Measurements from ENCODE around the gene CRIP2.

DNA sequence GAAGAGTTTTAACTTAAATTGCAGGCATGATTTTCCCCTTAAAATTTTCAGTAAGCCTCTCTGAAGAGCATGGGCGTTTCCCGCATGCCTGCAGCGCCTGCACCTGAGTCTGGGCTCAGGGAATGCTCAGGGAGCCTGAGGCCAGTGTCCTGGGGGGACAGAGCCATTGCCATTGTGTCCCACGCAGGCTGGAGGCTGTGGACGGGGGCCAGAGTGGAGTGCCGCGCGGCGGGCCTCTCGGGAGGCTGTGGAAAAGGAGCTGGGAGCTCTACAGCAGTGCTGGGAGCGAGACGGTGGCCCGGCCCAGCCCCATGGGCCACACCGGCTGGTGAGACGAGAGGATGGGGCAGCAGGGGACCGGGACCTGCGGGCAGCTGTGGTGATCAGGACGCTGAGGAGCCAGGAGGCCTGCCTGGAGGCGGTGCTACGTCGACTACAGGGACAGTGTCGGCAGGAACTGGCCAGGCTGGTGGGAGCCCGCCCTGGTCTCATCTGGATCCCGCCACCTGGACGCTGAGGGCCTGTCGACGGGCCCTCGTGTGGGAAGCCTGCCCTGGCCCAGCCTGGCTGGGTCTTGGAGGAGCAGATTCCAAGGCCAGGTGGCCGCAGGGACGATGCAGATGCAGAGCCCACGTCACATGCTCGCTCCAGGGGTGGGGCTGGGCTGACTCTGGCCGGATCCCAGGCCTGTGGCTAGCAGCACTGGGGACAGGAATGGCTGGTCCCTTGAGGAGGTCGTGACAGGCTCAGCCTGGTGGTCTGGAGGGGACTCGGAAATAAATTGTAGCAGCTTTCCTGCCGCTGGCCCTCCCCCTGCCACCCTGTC lies 24.0 kb downstream of the CRIP2 start:
- TF ChIP-seq CTCF (IDR thresholded peaks at IDR 0.05; ENCODE audit: low read depth, low read length, missing input control) (no peak), MAX (IDR thresholded peaks at IDR 0.05) (no peak), RAD21 (IDR thresholded peaks at IDR 0.05) (no peak), TAF1 (conservative IDR thresholded peaks at IDR 0.05) (no peak), RXRA (IDR thresholded peaks at IDR 0.05) (no peak), SP1 (IDR thresholded peaks at IDR 0.05) (no peak), YY1 (IDR thresholded peaks at IDR 0.05) (no peak), JUND (IDR thresholded peaks at IDR 0.05) (no peak), EGR1 (IDR thresholded peaks at IDR 0.05; ENCODE audit: low read depth in 2 of 2) (no peak)
- TF ChIP-seq, protein P1, sequence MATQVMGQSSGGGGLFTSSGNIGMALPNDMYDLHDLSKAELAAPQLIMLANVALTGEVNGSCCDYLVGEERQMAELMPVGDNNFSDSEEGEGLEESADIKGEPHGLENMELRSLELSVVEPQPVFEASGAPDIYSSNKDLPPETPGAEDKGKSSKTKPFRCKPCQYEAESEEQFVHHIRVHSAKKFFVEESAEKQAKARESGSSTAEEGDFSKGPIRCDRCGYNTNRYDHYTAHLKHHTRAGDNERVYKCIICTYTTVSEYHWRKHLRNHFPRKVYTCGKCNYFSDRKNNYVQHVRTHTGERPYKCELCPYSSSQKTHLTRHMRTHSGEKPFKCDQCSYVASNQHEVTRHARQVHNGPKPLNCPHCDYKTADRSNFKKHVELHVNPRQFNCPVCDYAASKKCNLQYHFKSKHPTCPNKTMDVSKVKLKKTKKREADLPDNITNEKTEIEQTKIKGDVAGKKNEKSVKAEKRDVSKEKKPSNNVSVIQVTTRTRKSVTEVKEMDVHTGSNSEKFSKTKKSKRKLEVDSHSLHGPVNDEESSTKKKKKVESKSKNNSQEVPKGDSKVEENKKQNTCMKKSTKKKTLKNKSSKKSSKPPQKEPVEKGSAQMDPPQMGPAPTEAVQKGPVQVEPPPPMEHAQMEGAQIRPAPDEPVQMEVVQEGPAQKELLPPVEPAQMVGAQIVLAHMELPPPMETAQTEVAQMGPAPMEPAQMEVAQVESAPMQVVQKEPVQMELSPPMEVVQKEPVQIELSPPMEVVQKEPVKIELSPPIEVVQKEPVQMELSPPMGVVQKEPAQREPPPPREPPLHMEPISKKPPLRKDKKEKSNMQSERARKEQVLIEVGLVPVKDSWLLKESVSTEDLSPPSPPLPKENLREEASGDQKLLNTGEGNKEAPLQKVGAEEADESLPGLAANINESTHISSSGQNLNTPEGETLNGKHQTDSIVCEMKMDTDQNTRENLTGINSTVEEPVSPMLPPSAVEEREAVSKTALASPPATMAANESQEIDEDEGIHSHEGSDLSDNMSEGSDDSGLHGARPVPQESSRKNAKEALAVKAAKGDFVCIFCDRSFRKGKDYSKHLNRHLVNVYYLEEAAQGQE (IDR thresholded peaks at IDR 0.05) = no peak
- TF ChIP-seq, protein P2, sequence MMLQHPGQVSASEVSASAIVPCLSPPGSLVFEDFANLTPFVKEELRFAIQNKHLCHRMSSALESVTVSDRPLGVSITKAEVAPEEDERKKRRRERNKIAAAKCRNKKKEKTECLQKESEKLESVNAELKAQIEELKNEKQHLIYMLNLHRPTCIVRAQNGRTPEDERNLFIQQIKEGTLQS (IDR thresholded peaks at IDR 0.05) = no peak
- TF ChIP-seq, protein P3, sequence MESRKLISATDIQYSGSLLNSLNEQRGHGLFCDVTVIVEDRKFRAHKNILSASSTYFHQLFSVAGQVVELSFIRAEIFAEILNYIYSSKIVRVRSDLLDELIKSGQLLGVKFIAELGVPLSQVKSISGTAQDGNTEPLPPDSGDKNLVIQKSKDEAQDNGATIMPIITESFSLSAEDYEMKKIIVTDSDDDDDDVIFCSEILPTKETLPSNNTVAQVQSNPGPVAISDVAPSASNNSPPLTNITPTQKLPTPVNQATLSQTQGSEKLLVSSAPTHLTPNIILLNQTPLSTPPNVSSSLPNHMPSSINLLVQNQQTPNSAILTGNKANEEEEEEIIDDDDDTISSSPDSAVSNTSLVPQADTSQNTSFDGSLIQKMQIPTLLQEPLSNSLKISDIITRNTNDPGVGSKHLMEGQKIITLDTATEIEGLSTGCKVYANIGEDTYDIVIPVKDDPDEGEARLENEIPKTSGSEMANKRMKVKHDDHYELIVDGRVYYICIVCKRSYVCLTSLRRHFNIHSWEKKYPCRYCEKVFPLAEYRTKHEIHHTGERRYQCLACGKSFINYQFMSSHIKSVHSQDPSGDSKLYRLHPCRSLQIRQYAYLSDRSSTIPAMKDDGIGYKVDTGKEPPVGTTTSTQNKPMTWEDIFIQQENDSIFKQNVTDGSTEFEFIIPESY (IDR thresholded peaks at IDR 0.05) = no peak

All from liver (tissue), 3 donors.